ENCODE data around the gene NETO1.

The NETO1 gene

GRCh38 chr18:72899338-72899737 is 31.6 kb upstream of the NETO1 start:
- no peak for TF ChIP-seq CTCF (IDR thresholded peaks at IDR 0.05; ENCODE audit: poor library complexity, severe bottlenecking)
- H3K27me3 ChIP-seq (ENCODE audit: insufficient read depth, poor library complexity, severe bottlenecking): no peaks in the 10 kb centered on the region
- H3K36me3 ChIP-seq (ENCODE audit: low read depth): no peaks in the 10 kb centered on the region
- 0 out of 3 replicates have a peak, but pooled peaks have one; percentile 36 for ATAC-seq (ENCODE audit: low read depth)
- no peaks in the 10 kb centered on the region for H3K9me3 ChIP-seq (ENCODE audit: severe bottlenecking)
- H3K4me1 ChIP-seq (ENCODE audit: insufficient read depth, poor library complexity, severe bottlenecking): no peaks in the 10 kb centered on the region
- no peak overlapping the region for H3K4me3 ChIP-seq (ENCODE audit: severe bottlenecking)
- H3K27ac ChIP-seq (ENCODE audit: poor library complexity, severe bottlenecking): no peak overlapping the region
- no peak for DNase-seq (ENCODE audit: low spot score)

- no peak for TF ChIP-seq CTCF (IDR thresholded peaks at IDR 0.05; ENCODE audit: poor library complexity, severe bottlenecking)
- Histone ChIP-seq H3K4me3 (ENCODE audit: severe bottlenecking) (no peak overlapping the region), H3K9me3 (ENCODE audit: severe bottlenecking) (no peaks in the 10 kb centered on the region), H3K27ac (ENCODE audit: poor library complexity, severe bottlenecking) (no peak overlapping the region), H3K4me1 (ENCODE audit: insufficient read depth, poor library complexity, severe bottlenecking) (no peaks in the 10 kb centered on the region), H3K36me3 (ENCODE audit: low read depth) (no peaks in the 10 kb centered on the region), H3K27me3 (ENCODE audit: insufficient read depth, poor library complexity, severe bottlenecking) (no peaks in the 10 kb centered on the region)
- DNase-seq (ENCODE audit: low spot score): no peak
- no peak for ATAC-seq (ENCODE audit: low read depth)
Observed at GRCh38 chr18:72898870-72899269, 31.1 kb upstream of the NETO1 start.

- no peaks in the 10 kb centered on the region for H3K36me3 ChIP-seq (ENCODE audit: low read depth)
- DNase-seq (ENCODE audit: low spot score) (no peak), ATAC-seq (ENCODE audit: low read depth) (no peak)
- no peaks in the 10 kb centered on the region for H3K9me3 ChIP-seq (ENCODE audit: severe bottlenecking)
- no peaks in the 10 kb centered on the region for H3K4me1 ChIP-seq (ENCODE audit: insufficient read depth, poor library complexity, severe bottlenecking)
- TF ChIP-seq CTCF (IDR thresholded peaks at IDR 0.05; ENCODE audit: poor library complexity, severe bottlenecking): no peak
- H3K27me3 ChIP-seq (ENCODE audit: insufficient read depth, poor library complexity, severe bottlenecking): no peaks in the 10 kb centered on the region
- no peak overlapping the region for H3K4me3 ChIP-seq (ENCODE audit: severe bottlenecking)
- H3K27ac ChIP-seq (ENCODE audit: poor library complexity, severe bottlenecking): no peak overlapping the region
Observed at GRCh38 chr18:72895548-72895947, 27.8 kb upstream of the NETO1 start.

GRCh38 chr18:72878561-72878960 is 10.8 kb upstream of the NETO1 start:
- no peak overlapping the region for H3K27ac ChIP-seq (ENCODE audit: poor library complexity, severe bottlenecking)
- H3K4me1 ChIP-seq (ENCODE audit: insufficient read depth, poor library complexity, severe bottlenecking): no peaks in the 10 kb centered on the region
- no peak for TF ChIP-seq CTCF (IDR thresholded peaks at IDR 0.05; ENCODE audit: poor library complexity, severe bottlenecking)
- no peak for DNase-seq (ENCODE audit: low spot score)
- no peak for ATAC-seq (ENCODE audit: low read depth)
- no peaks in the 10 kb centered on the region for H3K36me3 ChIP-seq (ENCODE audit: low read depth)
- H3K9me3 ChIP-seq (ENCODE audit: severe bottlenecking): no peaks in the 10 kb centered on the region
- H3K4me3 ChIP-seq (ENCODE audit: severe bottlenecking): no peak overlapping the region
- H3K27me3 ChIP-seq (ENCODE audit: insufficient read depth, poor library complexity, severe bottlenecking): no peaks in the 10 kb centered on the region

- Histone ChIP-seq H3K36me3 (ENCODE audit: low read depth) (no peaks in the 10 kb centered on the region), H3K27ac (ENCODE audit: poor library complexity, severe bottlenecking) (no peak overlapping the region), H3K4me3 (ENCODE audit: severe bottlenecking) (no peak overlapping the region), H3K9me3 (ENCODE audit: severe bottlenecking) (no peaks in the 10 kb centered on the region), H3K4me1 (ENCODE audit: insufficient read depth, poor library complexity, severe bottlenecking) (no peaks in the 10 kb centered on the region), H3K27me3 (ENCODE audit: insufficient read depth, poor library complexity, severe bottlenecking) (no peaks in the 10 kb centered on the region)
- ATAC-seq (ENCODE audit: low read depth) (no peak), DNase-seq (ENCODE audit: low spot score) (no peak)
- no peak for TF ChIP-seq CTCF (IDR thresholded peaks at IDR 0.05; ENCODE audit: poor library complexity, severe bottlenecking)
Observed at GRCh38 chr18:72878143-72878542, 10.4 kb upstream of the NETO1 start.
